Ishikawa (cell line): Measurements from ENCODE around the gene RGSL1.

Experiments used
- CEBPB ChIP-seq: IDR thresholded peaks from 2 replicates; pipeline ENCODE4 v1.6.1; 2012
- CREB1 ChIP-seq: IDR thresholded peaks from 2 replicates; pipeline ENCODE4 v1.6.1; 2012; ENCODE audit warnings: low read depth
- EGR1 ChIP-seq: IDR thresholded peaks from 2 replicates; pipeline ENCODE4 v1.6.1; 2012
- EP300 ChIP-seq: IDR thresholded peaks from 2 replicates; pipeline ENCODE4 v1.6.1; 2012; ENCODE audit warnings: borderline replicate concordance
- RAD21 ChIP-seq: IDR thresholded peaks from 2 replicates; pipeline ENCODE4 v1.6.1; 2012; ENCODE audit warnings: low read depth
- TAF1 ChIP-seq: IDR thresholded peaks from 2 replicates; pipeline ENCODE4 v1.6.1; 2012; ENCODE audit warnings: low read depth, mild to moderate bottlenecking
- YY1 ChIP-seq: IDR thresholded peaks from 2 replicates; pipeline ENCODE4 v1.6.1; 2012; ENCODE audit warnings: low read depth
- ZBTB7A ChIP-seq: IDR thresholded peaks from 2 replicates; pipeline ENCODE4 v1.6.1; 2012; ENCODE audit warnings: low read depth
- TF ChIP-seq, protein P1 (sequence below): IDR thresholded peaks from 2 replicates; pipeline ENCODE4 v1.6.1; 2012; ENCODE audit warnings: low read depth, mild to moderate bottlenecking
- TF ChIP-seq, protein P2 (sequence below): IDR thresholded peaks from 2 replicates; pipeline ENCODE4 v1.6.1; 2012

DNA sequence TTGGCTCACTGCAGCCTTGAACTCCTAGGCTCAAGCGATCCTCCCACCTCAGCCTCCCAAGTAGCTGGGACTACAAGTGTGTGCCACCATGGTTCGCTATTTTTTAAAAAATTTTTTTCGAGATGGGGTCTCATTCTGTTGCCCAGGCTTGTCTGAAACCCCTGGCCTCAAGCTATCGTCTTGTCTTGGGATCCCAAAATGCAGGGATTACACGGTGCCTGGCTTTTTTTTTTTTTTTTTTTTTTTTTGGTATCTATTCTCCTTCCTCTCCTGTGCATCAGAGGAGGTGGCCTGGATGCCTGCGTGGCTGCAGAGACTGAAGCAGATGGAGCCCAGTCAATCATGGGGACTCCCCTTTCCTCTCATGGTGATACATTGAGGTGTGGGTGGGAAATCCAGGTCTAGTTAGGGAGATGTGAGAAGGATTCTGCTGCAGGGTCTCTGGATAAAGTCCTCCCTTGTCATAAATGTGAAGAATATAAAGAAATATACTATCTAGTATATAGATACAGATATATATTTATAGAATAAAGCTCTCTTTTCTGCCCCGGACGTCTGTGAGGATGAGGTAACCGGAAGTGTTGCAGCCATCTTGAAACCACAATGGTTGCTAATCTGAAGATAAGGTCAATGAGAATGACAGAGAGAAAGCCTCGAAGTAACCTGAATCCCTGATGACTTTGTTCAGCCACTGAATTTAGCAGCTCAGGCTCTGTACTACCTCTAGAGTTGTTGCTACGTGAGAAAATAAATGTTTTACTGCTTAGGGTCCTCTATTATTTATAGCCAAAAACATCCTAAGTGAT, 19.5 kb upstream of the RGSL1 start:
- TF ChIP-seq RAD21 (no peak), TAF1 (no peak), CEBPB (no peak), CREB1 (no peak), EP300 (no peak), EGR1 (no peak), ZBTB7A (no peak), YY1 (no peak)
- TF ChIP-seq, protein P1, sequence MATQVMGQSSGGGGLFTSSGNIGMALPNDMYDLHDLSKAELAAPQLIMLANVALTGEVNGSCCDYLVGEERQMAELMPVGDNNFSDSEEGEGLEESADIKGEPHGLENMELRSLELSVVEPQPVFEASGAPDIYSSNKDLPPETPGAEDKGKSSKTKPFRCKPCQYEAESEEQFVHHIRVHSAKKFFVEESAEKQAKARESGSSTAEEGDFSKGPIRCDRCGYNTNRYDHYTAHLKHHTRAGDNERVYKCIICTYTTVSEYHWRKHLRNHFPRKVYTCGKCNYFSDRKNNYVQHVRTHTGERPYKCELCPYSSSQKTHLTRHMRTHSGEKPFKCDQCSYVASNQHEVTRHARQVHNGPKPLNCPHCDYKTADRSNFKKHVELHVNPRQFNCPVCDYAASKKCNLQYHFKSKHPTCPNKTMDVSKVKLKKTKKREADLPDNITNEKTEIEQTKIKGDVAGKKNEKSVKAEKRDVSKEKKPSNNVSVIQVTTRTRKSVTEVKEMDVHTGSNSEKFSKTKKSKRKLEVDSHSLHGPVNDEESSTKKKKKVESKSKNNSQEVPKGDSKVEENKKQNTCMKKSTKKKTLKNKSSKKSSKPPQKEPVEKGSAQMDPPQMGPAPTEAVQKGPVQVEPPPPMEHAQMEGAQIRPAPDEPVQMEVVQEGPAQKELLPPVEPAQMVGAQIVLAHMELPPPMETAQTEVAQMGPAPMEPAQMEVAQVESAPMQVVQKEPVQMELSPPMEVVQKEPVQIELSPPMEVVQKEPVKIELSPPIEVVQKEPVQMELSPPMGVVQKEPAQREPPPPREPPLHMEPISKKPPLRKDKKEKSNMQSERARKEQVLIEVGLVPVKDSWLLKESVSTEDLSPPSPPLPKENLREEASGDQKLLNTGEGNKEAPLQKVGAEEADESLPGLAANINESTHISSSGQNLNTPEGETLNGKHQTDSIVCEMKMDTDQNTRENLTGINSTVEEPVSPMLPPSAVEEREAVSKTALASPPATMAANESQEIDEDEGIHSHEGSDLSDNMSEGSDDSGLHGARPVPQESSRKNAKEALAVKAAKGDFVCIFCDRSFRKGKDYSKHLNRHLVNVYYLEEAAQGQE: no peak
- TF ChIP-seq, protein P2, sequence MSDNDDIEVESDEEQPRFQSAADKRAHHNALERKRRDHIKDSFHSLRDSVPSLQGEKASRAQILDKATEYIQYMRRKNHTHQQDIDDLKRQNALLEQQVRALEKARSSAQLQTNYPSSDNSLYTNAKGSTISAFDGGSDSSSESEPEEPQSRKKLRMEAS: no peak
